Measurements from ENCODE around the gene MSANTD3. TPM values are rescaled to one million over a fixed set of nuclear protein-coding genes. Genes with fewer than 3 reads are reported as not detected.

MSANTD3 gene
- total RNA-seq, 1 donor from 2014 or later: 15.5 TPM

DNA sequence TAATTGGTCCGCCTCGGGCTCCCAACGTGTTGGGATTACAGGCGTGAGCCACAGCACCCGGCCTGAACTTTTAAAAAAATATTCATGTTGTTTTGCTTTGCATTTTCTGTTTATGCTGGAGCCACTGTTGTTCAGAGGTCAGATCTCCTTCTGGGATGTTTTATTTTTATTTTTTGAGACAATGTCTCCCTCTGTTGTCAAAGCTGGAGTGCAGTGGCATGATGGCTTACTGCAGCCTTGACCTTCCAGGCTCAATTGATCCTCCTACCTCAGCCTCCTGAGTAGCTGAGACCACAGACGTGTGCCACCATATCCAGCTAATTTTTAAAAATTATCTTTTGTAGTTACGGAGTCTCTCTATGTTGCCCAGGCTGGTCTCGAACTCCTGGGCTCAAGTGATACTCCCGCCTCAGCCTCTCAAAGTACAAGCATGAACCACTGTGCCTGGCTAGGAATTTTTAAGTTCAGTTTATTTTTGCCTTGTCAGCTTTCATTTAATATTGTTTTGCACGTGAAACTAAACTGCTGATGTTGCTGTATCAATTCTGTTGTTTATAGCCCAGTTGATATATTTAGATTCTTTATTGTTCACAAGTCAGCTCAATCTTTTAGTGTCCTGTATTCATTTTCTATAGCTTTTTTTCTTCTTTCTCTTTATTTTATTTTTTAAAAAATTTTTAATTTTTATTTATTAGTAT is 59.7 kb downstream of the MSANTD3 start:
- intact Hi-C loops (cut with DNase I): no loop called here

DNA sequence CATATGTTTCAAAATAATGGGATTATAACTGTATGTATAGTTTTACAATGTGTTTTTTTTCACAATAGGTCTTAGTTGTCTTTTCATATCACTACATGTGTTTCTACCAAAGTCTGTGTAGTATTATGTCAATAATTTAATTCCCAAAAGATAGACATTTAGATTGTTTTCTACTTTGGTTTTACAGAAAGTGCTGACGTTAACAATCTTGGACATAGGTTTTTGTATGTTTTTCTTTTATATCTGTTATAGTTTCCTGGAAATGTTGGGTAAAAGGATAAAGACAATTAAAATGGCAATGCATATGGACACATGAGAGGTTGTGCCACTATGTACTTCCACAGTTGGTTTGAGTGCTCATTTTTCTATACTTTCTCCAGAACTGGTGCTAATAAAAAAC is 61.2 kb downstream of the MSANTD3 start:
- no peak for DNase-seq
- no peak for ATAC-seq (ENCODE audit: poor library complexity)
- intact Hi-C loops (cut with DNase I): no loop called here

More for the DNA sequence above, 59.7 kb downstream of the MSANTD3 start:
- DNase-seq: no peak
- ATAC-seq (ENCODE audit: poor library complexity): no peak

DNA sequence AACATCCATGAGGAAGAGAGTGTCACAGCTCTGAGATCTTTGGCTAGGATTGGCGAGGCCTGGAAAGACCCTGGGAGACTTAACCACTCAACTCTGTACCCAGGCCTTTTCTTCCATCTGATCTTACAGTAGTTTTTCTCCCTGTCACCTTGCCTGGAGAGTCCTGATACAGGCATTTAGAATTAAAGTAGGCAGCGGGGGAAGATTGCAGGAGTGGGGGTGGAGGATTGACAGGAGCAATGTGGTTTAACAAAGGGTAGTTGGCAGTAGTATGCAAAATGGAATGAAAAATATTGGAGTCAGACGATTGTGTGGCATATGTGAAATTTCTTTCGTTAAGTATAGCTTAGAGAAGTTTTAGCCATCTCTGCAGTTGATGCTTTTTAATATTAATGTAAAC is 62.9 kb downstream of the MSANTD3 start:
- intact Hi-C loops (cut with DNase I): no loop called here
- DNase-seq (no peak), ATAC-seq (ENCODE audit: poor library complexity) (no peak)

DNA sequence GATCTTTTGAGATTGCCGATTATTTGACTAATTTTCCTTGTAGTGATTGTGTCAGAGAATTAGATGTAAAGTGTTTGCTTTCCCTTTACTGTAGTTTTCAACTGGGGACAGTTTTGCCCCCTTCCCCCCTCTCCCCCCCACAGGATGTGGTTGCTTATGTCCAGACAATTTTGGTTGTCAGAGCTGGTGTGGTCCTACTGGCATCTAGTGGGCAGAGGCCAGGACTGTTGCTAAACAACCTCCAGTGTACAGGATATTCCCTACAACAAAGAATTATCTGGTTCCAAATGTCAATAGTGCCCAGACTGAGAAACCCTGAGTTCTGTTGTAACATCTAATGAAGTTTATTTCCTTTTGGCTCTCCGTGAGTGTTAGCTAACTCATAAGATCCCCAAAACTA is 66.0 kb downstream of the MSANTD3 start:
- intact Hi-C loops (cut with DNase I): no loop called here
- ATAC-seq (ENCODE audit: poor library complexity) (peak; percentile 88), DNase-seq (no peak)

DNA sequence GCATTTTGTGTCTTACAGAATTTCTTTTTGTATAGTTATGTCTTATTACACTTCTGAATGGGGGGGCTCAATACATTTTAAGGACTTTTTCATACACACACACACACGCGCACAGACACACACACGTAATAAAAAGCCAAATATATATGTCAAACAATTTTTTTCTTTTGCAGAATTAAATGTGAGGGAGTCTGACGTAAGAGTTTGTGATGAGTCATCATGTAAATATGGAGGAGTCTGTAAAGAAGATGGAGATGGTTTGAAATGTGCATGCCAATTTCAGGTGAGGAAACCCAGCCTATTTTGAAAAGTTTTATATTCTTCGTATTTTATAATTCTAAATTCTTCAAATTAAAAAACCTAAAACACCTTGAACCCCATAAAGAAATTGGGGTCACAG is 71.6 kb downstream of the MSANTD3 start:
- intact Hi-C loops (cut with DNase I): no loop called here
- ATAC-seq (ENCODE audit: poor library complexity) (no peak), DNase-seq (no peak)

DNA sequence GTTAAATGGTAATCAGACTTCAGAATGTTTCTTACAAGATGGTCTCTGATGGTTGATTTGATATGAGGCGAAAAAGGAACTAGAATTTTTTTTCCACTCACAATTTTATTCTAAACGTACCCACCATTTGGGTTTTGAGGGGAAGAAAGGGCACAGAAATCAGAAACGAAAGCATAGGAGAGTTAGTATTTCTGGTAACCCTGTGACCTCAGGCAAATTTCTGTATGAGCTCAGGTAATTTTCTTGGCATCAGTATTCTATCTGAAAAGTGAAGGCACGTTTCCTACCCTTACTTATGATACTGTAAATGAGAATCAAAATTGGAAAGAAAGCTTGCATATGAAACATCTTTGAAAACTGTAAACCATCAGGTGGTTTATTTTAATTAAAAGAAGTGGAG is 72.5 kb downstream of the MSANTD3 start:
- no peak for DNase-seq
- ATAC-seq (ENCODE audit: poor library complexity): no peak
- intact Hi-C loops (cut with DNase I): no loop called here

DNA sequence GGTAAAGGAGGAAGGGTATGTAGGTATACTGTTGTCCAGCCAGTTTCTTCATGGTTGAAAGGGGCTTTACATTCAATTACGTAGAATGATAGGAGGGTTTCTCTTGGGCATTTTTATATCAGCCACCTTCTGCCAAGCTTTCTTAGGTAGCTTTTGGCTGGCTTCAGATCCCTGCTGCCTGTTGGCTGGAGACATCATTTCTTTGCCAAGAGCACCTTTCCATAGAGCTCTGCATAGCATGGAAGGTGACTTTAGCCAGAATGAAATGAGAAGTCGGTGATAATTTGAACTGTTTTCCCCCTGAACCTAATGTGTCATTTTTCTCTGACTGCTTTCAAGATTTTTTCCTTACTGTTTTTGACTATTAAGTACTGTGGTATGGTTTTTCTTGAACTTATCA is 72.9 kb downstream of the MSANTD3 start:
- ATAC-seq (ENCODE audit: poor library complexity) (no peak), DNase-seq (no peak)
- intact Hi-C loops (cut with DNase I): no loop called here

Other genes with a start within 250 kb of the MSANTD3 start
- 8.0 TPM for gene TEX10, start 74.2 kb upstream of the MSANTD3 start, total RNA-seq
- gene TMEFF1, start 46.0 kb downstream of the MSANTD3 start, total RNA-seq: not detected
- gene CAVIN4, start 150.9 kb downstream of the MSANTD3 start, total RNA-seq: 66.6 TPM